ENCODE measurements around the gene LIMS1.
"Not testable (repeated sequence)": the region's sequence is repeated elsewhere in the genome, so short reads cannot be mapped to it uniquely, and the experiment has no call there.

The LIMS1 gene

DNA sequence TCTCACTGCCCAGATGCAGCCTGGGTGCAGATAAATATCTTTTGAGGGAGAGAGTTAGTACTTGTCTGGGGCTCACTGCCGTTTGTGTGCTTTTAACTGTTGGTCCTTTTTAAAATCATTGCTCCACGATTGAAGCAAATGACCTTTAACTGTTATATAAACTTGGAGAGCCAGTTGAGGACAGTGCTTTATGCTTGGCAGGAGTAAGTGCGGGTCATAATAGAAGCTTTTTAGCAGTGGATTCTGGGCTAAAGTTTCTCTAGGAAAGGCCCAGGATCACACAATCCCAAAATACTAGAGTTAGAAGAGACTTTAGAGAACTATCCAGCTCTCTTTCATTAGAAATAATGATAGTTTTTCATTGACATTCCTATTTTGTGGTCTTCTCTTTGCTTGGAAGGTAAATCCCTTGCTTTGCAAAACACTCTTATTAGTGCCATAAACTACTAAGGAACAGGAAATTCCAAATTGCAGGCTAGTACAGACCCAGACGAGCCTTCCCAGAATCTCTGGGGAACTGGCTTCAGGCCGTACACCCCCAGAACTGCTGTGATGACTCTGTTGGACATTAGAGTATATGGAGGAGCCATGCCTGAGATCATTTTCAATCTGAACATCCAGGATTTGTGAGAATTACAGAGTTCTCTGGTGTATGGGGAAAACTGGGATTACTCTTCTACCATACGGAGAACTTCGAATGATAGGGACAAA, 19.1 kb downstream of the LIMS1 start:
- no peaks in the 10 kb centered on the region for H3K27me3 ChIP-seq (ENCODE audit: control insufficient read depth in 1 of 2, insufficient read depth in 2 of 2, low read length in 2 of 2)
- no peak overlapping the region for H3K9ac ChIP-seq (ENCODE audit: low read length)
- peaks cover 48% of the 10 kb centered on the region for H3K4me1 ChIP-seq (ENCODE audit: insufficient read depth, low read length)
- H3K9me3 ChIP-seq (ENCODE audit: low read length) = no peaks in the 10 kb centered on the region
- H3K4me3 ChIP-seq (ENCODE audit: low read depth in 1 of 2, low read length in 2 of 2) = no peak overlapping the region
- no peaks in the 10 kb centered on the region for H3K36me3 ChIP-seq (ENCODE audit: insufficient read depth, low read length)
- H3K27ac ChIP-seq (ENCODE audit: low read depth, low read length) = peak overlapping the region; percentile 87

DNA sequence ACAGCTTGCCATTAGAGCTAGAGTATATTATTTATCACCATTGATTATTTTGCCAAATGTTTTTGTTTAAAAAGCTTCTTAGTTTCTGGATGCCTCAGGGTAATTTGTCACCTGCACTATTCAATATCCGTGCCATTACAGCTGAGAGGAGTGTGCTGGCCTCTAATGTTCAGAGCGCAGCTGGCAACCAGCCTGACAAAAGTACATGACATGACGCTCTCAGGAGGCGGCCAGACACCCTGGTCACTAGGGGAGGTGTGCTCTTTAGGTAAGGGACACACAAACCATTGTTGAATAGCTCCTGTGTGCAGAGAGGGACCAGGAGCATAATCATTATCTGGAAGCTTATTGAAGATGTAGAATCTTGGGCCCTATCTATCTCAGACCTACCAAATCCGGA, 20.3 kb downstream of the LIMS1 start:
- Histone ChIP-seq H3K9ac (ENCODE audit: low read length) (no peak overlapping the region), H3K27me3 (ENCODE audit: control insufficient read depth in 1 of 2, insufficient read depth in 2 of 2, low read length in 2 of 2) (no peaks in the 10 kb centered on the region), H3K4me1 (ENCODE audit: insufficient read depth, low read length) (peaks cover 51% of the 10 kb centered on the region), H3K4me3 (ENCODE audit: low read depth in 1 of 2, low read length in 2 of 2) (no peak overlapping the region), H3K9me3 (ENCODE audit: low read length) (no peaks in the 10 kb centered on the region), H3K27ac (ENCODE audit: low read depth, low read length) (no peak overlapping the region), H3K36me3 (ENCODE audit: insufficient read depth, low read length) (no peaks in the 10 kb centered on the region)

DNA sequence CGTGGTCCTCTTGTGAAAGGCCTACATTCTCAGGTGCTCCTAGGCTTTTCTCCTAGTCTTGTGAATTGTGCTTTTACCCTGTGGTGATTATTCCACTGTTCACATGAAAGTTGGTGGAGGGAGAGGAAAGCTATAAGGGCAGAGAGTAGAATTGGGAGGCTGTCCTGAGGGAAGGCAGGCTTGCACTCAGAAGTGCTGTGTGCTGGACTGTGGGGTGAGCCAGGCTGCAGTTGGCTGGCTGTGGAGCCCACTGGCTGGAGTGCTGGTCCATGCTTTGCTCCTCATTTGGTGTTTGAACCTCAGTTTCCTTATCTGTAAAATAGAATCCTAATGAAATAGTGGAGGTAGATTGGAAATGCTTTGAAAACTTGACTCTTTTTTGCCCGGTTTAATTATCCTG, 21.3 kb downstream of the LIMS1 start:
- no peaks in the 10 kb centered on the region for H3K27me3 ChIP-seq (ENCODE audit: control insufficient read depth in 1 of 2, insufficient read depth in 2 of 2, low read length in 2 of 2)
- H3K9ac ChIP-seq (ENCODE audit: low read length) = no peak overlapping the region
- H3K27ac ChIP-seq (ENCODE audit: low read depth, low read length) = peak overlapping the region; percentile 41

DNA sequence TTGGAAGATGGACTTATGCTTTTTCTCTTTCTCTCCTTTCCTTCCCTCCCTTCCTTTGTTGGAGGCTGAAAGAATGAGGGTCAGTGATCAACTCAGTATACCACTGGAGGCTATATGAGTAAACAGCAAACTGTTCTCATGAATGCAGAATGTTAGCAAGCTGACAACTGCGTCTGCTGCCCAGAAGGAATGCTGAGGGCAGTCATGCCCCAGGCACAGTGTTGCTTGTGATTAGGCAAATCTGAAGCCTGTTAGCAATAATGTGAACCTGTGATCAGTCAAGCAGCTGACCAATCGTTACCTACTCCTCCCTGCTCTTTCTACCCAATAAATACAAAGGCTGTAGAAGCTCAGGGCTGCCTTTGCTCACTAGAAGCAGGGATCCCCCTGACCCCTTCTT, 22.3 kb downstream of the LIMS1 start:
- peaks cover 72% of the 10 kb centered on the region for H3K4me1 ChIP-seq (ENCODE audit: insufficient read depth, low read length)
- H3K4me3 ChIP-seq (ENCODE audit: low read depth in 1 of 2, low read length in 2 of 2); H3K27me3 ChIP-seq (ENCODE audit: control insufficient read depth in 1 of 2, insufficient read depth in 2 of 2, low read length in 2 of 2); H3K36me3 ChIP-seq (ENCODE audit: insufficient read depth, low read length); H3K9ac ChIP-seq (ENCODE audit: low read length); H3K27ac ChIP-seq (ENCODE audit: low read depth, low read length); H3K9me3 ChIP-seq (ENCODE audit: low read length): not testable (repeated sequence)

More for the DNA sequence above, 21.3 kb downstream of the LIMS1 start:
- Histone ChIP-seq H3K4me1 (ENCODE audit: insufficient read depth, low read length) (peaks cover 62% of the 10 kb centered on the region), H3K9me3 (ENCODE audit: low read length) (no peaks in the 10 kb centered on the region), H3K4me3 (ENCODE audit: low read depth in 1 of 2, low read length in 2 of 2) (peak overlapping the region in 1 of 2 donors; percentile 6), H3K36me3 (ENCODE audit: insufficient read depth, low read length) (no peaks in the 10 kb centered on the region)

DNA sequence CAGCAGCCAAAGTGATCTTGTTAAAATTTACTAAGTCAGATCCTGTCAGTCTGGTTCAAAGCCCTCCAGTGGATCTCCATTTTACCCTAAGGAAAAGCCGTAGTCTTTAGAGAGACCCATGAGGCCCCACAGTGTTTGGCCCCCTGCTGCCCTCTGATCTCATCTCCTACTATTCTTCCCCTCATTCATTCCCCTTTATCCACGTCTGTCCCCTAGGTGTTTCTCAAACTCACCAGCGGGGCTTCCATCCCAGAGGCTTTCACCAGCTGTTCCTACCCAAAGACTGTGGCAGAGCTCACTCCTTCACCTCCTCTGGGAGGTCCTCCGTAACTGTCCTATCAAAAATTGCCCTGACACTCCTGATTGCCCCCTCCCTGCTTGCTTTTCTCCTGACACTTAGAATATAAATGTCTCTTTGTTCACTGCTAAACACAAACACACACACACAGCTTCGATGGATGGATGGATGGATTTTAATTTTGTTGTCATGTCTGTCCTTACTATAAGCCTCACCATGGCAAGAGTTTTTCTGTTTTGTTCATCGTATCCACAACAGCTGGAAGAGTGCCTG, 26.1 kb downstream of the LIMS1 start:
- H3K4me1 ChIP-seq (ENCODE audit: insufficient read depth, low read length) = peaks cover 60% of the 10 kb centered on the region
- H3K27ac ChIP-seq (ENCODE audit: low read depth, low read length) = no peak overlapping the region
- no peak overlapping the region for H3K9ac ChIP-seq (ENCODE audit: low read length)
- no peaks in the 10 kb centered on the region for H3K36me3 ChIP-seq (ENCODE audit: insufficient read depth, low read length)
- no peak overlapping the region for H3K4me3 ChIP-seq (ENCODE audit: low read depth in 1 of 2, low read length in 2 of 2)
- H3K9me3 ChIP-seq (ENCODE audit: low read length) = no peaks in the 10 kb centered on the region
- H3K27me3 ChIP-seq (ENCODE audit: control insufficient read depth in 1 of 2, insufficient read depth in 2 of 2, low read length in 2 of 2) = no peaks in the 10 kb centered on the region

DNA sequence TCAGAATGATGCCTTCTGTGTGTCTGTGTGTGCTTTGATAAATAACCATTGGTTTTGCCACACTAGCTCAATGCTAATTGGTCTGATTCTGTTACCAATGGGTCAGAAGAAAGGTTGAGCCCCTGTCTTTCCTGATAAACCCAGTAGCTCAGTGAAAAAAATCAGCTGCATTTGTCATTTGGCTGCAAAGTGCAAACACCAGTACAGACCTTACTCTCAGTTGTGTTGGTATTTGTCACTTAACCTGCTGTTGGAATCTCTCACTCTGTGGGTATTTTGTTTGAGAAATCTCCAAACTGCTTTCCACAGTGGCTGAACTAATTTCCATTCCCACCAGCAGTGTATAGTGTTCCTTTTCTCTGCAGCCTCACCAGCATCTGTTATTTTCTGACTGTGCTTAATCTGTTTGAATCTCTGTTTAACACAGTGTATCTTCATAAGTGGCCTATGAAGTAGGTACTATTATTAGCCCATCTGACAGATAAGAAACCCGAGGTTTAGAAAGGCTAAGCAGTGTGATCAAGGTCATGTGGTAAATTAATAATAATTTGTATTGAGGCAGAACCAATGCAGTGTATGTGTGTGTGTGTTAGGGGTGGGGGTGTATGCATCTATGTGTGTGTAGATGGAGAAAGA, 26.7 kb downstream of the LIMS1 start:
- no peak overlapping the region for H3K27ac ChIP-seq (ENCODE audit: low read depth, low read length)
- no peak overlapping the region for H3K9ac ChIP-seq (ENCODE audit: low read length)
- peaks cover 61% of the 10 kb centered on the region for H3K4me1 ChIP-seq (ENCODE audit: insufficient read depth, low read length)
- no peaks in the 10 kb centered on the region for H3K27me3 ChIP-seq (ENCODE audit: control insufficient read depth in 1 of 2, insufficient read depth in 2 of 2, low read length in 2 of 2)
- H3K36me3 ChIP-seq (ENCODE audit: insufficient read depth, low read length) = no peaks in the 10 kb centered on the region
- H3K9me3 ChIP-seq (ENCODE audit: low read length) = no peaks in the 10 kb centered on the region
- H3K4me3 ChIP-seq (ENCODE audit: low read depth in 1 of 2, low read length in 2 of 2) = no peak overlapping the region

DNA sequence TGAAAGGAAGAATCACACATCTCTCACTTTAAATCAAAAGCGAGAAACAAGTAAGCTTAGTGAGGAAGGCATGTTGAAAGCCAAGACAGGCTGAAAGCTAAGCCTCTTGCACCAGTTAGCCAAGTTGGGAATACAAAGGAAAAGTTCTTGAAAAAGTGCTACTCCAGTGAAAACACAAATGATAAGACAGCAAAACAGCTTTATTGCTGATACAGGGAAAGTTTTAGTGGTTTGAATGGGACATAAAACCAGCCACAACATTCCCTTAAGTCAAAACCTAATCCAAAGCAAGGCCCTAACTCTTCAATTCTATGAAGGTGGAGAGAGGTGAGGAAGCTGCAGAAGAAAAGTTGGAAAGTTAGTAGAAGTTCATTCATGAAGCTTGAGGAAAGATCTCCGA, 28.0 kb downstream of the LIMS1 start:
- Histone ChIP-seq H3K4me3 (ENCODE audit: low read depth in 1 of 2, low read length in 2 of 2) (no peak overlapping the region), H3K4me1 (ENCODE audit: insufficient read depth, low read length) (peaks cover 65% of the 10 kb centered on the region), H3K27me3 (ENCODE audit: control insufficient read depth in 1 of 2, insufficient read depth in 2 of 2, low read length in 2 of 2) (no peaks in the 10 kb centered on the region), H3K9ac (ENCODE audit: low read length) (no peak overlapping the region), H3K9me3 (ENCODE audit: low read length) (no peaks in the 10 kb centered on the region), H3K36me3 (ENCODE audit: insufficient read depth, low read length) (no peaks in the 10 kb centered on the region), H3K27ac (ENCODE audit: low read depth, low read length) (no peak overlapping the region)

DNA sequence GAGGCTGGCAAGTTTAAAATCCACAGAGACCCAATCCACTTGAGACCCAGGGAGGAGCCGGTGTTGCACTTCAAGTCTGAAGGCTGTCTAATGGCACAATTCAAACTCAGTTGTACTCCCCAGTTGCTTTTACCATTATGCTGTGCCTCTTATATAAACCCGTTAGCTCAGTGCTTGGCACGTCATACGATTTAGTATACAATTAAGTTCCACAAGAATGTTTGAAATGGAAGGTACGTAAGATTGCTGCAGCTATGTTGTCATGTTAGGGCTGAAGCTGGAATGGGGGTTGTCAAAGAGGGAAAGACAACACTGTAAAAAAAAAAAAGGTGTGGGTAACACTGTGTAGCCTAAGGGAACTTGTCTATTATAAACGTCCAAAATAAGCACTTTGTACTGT, 30.2 kb downstream of the LIMS1 start:
- Histone ChIP-seq H3K27ac (ENCODE audit: low read depth, low read length) (peak overlapping the region; percentile 64), H3K36me3 (ENCODE audit: insufficient read depth, low read length) (no peaks in the 10 kb centered on the region), H3K27me3 (ENCODE audit: control insufficient read depth in 1 of 2, insufficient read depth in 2 of 2, low read length in 2 of 2) (no peaks in the 10 kb centered on the region), H3K4me1 (ENCODE audit: insufficient read depth, low read length) (peaks cover 56% of the 10 kb centered on the region), H3K9me3 (ENCODE audit: low read length) (no peaks in the 10 kb centered on the region), H3K9ac (ENCODE audit: low read length) (no peak overlapping the region), H3K4me3 (ENCODE audit: low read depth in 1 of 2, low read length in 2 of 2) (peak overlapping the region in 1 of 2 donors; percentile 2)

DNA sequence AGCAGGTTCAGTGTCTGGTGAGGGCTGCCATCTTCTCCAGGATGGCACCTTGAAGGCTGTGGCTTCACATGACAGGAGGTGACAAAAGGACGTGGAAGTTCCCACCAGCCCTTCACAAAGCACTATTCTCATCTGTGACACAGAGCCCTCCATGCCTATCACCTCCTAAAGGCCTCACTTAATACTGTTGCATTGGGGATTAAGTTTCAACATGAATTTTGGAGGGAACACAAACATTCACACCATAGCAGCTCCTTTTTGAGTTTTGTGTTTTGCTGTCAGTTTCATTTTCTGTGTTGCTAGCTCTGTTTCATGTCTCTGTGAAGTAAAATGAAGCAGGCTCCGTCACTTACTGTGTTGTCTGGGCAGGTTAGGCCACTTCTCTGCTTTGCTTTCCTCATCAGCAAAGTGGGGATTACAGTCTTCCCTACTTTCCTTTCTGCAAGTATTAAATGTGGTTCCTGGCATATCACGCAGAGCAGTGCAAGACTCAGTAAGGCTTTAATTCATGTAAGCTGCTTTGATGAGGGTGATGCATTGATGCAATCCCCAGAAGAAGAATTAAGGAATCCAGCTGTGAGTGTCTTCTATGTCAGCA, 31.6 kb downstream of the LIMS1 start:
- Histone ChIP-seq H3K9me3 (ENCODE audit: low read length) (no peaks in the 10 kb centered on the region), H3K9ac (ENCODE audit: low read length) (no peak overlapping the region), H3K27me3 (ENCODE audit: control insufficient read depth in 1 of 2, insufficient read depth in 2 of 2, low read length in 2 of 2) (no peaks in the 10 kb centered on the region), H3K4me3 (ENCODE audit: low read depth in 1 of 2, low read length in 2 of 2) (peak overlapping the region in 1 of 2 donors; percentile 7), H3K36me3 (ENCODE audit: insufficient read depth, low read length) (no peaks in the 10 kb centered on the region), H3K4me1 (ENCODE audit: insufficient read depth, low read length) (peaks cover 50% of the 10 kb centered on the region), H3K27ac (ENCODE audit: low read depth, low read length) (peak overlapping the region; percentile 64)

DNA sequence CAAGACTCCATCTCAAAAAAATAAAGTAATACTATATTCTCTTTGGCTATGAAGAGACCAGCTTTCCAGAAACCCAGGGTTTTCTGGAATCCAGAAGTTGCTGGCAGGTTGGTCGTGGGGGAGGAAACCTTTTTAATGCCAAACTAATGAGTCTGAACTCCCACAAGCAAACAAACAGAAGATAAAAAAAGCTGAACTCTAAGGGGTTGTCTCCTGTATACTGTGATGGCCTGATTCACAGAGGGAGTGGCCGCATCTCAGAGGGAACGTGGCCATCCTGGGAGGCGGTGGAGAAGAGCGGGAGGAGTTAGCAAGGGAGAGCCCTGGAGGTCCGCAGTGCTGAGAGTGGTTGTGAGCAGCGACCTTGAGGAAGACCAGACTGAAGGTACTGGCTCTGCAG, 36.1 kb downstream of the LIMS1 start:
- no peaks in the 10 kb centered on the region for H3K27me3 ChIP-seq (ENCODE audit: control insufficient read depth in 1 of 2, insufficient read depth in 2 of 2, low read length in 2 of 2)
- H3K9me3 ChIP-seq (ENCODE audit: low read length) = no peaks in the 10 kb centered on the region
- H3K27ac ChIP-seq (ENCODE audit: low read depth, low read length) = no peak overlapping the region
- H3K4me3 ChIP-seq (ENCODE audit: low read depth in 1 of 2, low read length in 2 of 2) = no peak overlapping the region
- no peak overlapping the region for H3K9ac ChIP-seq (ENCODE audit: low read length)
- H3K4me1 ChIP-seq (ENCODE audit: insufficient read depth, low read length) = peaks cover 61% of the 10 kb centered on the region
- H3K36me3 ChIP-seq (ENCODE audit: insufficient read depth, low read length) = no peaks in the 10 kb centered on the region

DNA sequence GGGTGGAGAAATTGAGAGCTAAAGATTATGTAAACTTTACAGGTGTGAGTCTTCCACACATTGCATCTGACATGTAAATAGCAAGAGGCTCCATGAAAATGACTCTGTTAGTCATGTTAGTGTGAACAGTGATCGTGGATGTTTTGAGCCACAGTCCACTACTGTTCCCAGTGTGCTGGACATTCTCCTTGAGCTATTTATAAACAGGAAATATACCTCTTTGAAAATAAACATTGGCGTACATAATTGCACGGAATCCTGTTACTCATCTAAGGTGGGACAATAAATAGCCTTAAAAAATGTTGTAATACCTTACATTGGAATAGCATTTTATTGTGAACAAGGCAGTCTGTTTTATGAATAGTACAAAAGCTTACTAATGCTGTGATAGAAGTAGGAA, 37.0 kb downstream of the LIMS1 start:
- H3K27ac ChIP-seq (ENCODE audit: low read depth, low read length) = no peak overlapping the region

More for the DNA sequence above, 37.0 kb downstream of the LIMS1 start:
- H3K36me3 ChIP-seq (ENCODE audit: insufficient read depth, low read length) = no peaks in the 10 kb centered on the region
- no peak overlapping the region for H3K9ac ChIP-seq (ENCODE audit: low read length)
- H3K4me1 ChIP-seq (ENCODE audit: insufficient read depth, low read length) = peaks cover 60% of the 10 kb centered on the region
- no peak overlapping the region for H3K4me3 ChIP-seq (ENCODE audit: low read depth in 1 of 2, low read length in 2 of 2)
- no peaks in the 10 kb centered on the region for H3K9me3 ChIP-seq (ENCODE audit: low read length)
- H3K27me3 ChIP-seq (ENCODE audit: control insufficient read depth in 1 of 2, insufficient read depth in 2 of 2, low read length in 2 of 2) = no peaks in the 10 kb centered on the region

All from muscle layer of colon (tissue), 2 donors.